HepG2 (cell line): ENCODE measurements around the gene PLPPR2. TPM values are rescaled to one million over a fixed set of nuclear protein-coding genes. Genes with fewer than 3 reads are reported as not detected.

Source experiments
- IRX3 ChIP-seq: sonication (generic); formaldehyde crosslinking; IDR thresholded peaks from 2 replicates; pipeline ENCODE4 v1.8.1; 2023; ENCODE audit warnings: mild to moderate bottlenecking, low read depth, missing genetic modification reagents, borderline replicate concordance
- JDP2 ChIP-seq: sonication (generic); formaldehyde crosslinking; IDR thresholded peaks from 2 replicates; pipeline ENCODE4 v1.8.1; 2022; ENCODE audit warnings: missing genetic modification reagents, borderline replicate concordance
- MED13 ChIP-seq: sonication (generic); formaldehyde crosslinking; IDR thresholded peaks from 2 replicates; pipeline ENCODE4 v1.5.0; 2020; ENCODE audit warnings: missing genetic modification reagents
- MIER2 ChIP-seq: IDR thresholded peaks from 2 replicates; pipeline ENCODE4 v1.6.1; 2016; ENCODE audit warnings: missing biosample characterization, missing genetic modification reagents
- MTA3 ChIP-seq: sonication (generic); formaldehyde crosslinking; IDR thresholded peaks from 2 replicates; pipeline ENCODE4 v1.4.0; 2020; ENCODE audit warnings: missing genetic modification reagents
- RBM39 ChIP-seq: fragments of 200-400 bp; formaldehyde crosslinking; IDR thresholded peaks from one replicate; pipeline ENCODE4 v1.6.1; 2018; ENCODE audit warnings: antibody characterized with exemption, mild to moderate bottlenecking, low read depth, low read length; ENCODE audit not compliant: poor library complexity, severe bottlenecking
- TBX3 ChIP-seq: fragments of 450-650 bp; IDR thresholded peaks from 2 replicates; pipeline ENCODE4 v1.6.1; 2017; ENCODE audit warnings: antibody characterized with exemption, mild to moderate bottlenecking, inconsistent platforms, borderline replicate concordance
- U2AF1 ChIP-seq: fragments of 200-400 bp; formaldehyde crosslinking; optimal IDR thresholded peaks from 2 replicates; pipeline ENCODE3; 2017; ENCODE audit warnings: mild to moderate bottlenecking, low read depth, low read length
- ZNF121 ChIP-seq: sonication (generic); formaldehyde crosslinking; IDR thresholded peaks from 2 replicates; pipeline ENCODE4 v1.5.0; 2020; ENCODE audit warnings: mild to moderate bottlenecking, missing genetic modification reagents
- ZNF550 ChIP-seq: sonication (generic); formaldehyde crosslinking; IDR thresholded peaks from 2 replicates; pipeline ENCODE4 v1.4.0; 2020; ENCODE audit warnings: mild to moderate bottlenecking, missing genetic modification reagents, borderline replicate concordance
- polyA plus RNA-seq, 8 experiments: library from polyadenylated mRNA; depleted of rRNA in 3 of 8; stranded (reverse) in 7 of 8; unstranded in 1 of 8; fragments of >200 nt; fragmentation: Illumina TruSeq in 4 of 8; extraction: Trizol in 4 of 8; gene quantifications; 2 replicates each; pipeline versions ENCODE4 v1.2.1 to v1.2.3, GENCODE V29; 2011 to 2016; ENCODE audit warnings: low read depth in 4 of 8, missing spikeins in 1 of 8, mixed read lengths in 1 of 8; ENCODE audit not compliant: insufficient read depth in 1 of 8
- total RNA-seq, 5 experiments: library from RNA; depleted of rRNA; stranded (reverse); fragments of >200 nt; fragmentation: Illumina TruSeq; extraction: Trizol; gene quantifications; 2 replicates each; pipeline ENCODE4 v1.2.3, GENCODE V29; 2016; ENCODE audit warnings: low read depth in 1 of 5
- TF ChIP-seq, protein P1 (sequence below): sonication (generic); formaldehyde crosslinking; IDR thresholded peaks from 2 replicates; pipeline ENCODE4 v1.5.0; 2020; ENCODE audit warnings: mild to moderate bottlenecking, missing genetic modification reagents, borderline replicate concordance
- TF ChIP-seq, protein P2 (sequence below): sonication (generic); formaldehyde crosslinking; IDR thresholded peaks from 2 replicates; pipeline ENCODE4 v1.4.0; 2020; ENCODE audit warnings: mild to moderate bottlenecking, missing genetic modification reagents
- TF ChIP-seq, protein P3 (sequence below): sonication (generic); formaldehyde crosslinking; IDR thresholded peaks from 2 replicates; pipeline ENCODE4 v1.8.1; 2023; ENCODE audit warnings: mild to moderate bottlenecking, missing genetic modification reagents
- TF ChIP-seq, protein P4 (sequence below): sonication (generic); formaldehyde crosslinking; IDR thresholded peaks from 2 replicates; pipeline ENCODE4 v1.5.0; 2020; ENCODE audit warnings: mild to moderate bottlenecking, missing genetic modification reagents, borderline replicate concordance

PLPPR2 gene
- total and polyA plus RNA-seq, 2 of the 13 experiments (the other 11 are each of a cell fraction or from before 2014, with no cell fraction given), result 1.5 to 2.1 TPM

DNA sequence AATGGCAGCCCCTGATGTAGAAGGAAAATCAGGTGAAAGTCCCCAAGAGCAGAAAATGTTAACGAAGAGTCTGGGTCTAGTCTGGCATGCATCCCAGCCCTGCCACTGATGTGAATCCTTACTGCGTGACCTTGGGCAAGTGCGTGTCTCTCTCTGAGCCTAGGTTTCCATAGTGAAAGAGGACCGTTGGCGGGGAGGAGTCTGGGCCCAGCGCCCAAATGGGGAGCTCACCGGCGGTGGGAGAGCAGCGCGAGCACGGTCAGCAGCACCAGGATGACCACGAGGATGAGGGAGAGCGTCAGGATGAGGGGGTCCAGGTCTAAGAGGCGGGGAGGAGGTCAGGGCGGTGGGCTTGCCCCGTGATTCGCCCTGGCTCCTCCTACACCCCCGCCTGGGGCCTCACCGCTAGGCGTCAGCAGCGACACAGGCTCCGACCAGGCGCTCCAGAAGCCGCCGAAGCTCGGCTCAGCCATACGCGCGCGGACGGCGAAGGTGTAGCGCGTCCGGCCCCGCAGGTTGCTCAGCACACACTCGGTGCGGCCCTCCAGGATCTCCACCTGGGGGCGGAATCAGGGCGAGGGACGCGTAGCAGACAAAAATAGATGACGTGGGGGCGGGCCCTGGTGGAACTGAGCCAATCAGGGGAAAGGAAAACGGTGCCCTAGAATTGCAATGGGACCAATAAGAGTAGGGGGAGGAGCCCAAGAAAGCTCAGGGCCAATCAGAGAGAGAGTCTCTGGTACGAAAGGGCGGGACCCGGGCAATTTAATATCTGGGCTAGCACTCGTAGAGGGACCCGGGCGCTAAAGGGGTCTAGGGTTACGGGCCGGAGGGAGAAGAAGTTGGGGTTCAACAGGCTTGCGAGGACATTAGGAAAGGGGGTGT lies 25.7 kb downstream of the PLPPR2 start (continued):
- TF ChIP-seq, protein P1, sequence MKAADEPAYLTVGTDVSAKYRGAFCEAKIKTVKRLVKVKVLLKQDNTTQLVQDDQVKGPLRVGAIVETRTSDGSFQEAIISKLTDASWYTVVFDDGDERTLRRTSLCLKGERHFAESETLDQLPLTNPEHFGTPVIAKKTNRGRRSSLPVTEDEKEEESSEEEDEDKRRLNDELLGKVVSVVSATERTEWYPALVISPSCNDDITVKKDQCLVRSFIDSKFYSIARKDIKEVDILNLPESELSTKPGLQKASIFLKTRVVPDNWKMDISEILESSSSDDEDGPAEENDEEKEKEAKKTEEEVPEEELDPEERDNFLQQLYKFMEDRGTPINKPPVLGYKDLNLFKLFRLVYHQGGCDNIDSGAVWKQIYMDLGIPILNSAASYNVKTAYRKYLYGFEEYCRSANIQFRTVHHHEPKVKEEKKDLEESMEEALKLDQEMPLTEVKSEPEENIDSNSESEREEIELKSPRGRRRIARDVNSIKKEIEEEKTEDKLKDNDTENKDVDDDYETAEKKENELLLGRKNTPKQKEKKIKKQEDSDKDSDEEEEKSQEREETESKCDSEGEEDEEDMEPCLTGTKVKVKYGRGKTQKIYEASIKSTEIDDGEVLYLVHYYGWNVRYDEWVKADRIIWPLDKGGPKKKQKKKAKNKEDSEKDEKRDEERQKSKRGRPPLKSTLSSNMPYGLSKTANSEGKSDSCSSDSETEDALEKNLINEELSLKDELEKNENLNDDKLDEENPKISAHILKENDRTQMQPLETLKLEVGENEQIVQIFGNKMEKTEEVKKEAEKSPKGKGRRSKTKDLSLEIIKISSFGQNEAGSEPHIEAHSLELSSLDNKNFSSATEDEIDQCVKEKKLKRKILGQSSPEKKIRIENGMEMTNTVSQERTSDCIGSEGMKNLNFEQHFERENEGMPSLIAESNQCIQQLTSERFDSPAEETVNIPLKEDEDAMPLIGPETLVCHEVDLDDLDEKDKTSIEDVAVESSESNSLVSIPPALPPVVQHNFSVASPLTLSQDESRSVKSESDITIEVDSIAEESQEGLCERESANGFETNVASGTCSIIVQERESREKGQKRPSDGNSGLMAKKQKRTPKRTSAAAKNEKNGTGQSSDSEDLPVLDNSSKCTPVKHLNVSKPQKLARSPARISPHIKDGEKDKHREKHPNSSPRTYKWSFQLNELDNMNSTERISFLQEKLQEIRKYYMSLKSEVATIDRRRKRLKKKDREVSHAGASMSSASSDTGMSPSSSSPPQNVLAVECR (CRISPR knock-in tag), result peak; percentile 83
- TF ChIP-seq, protein P2, sequence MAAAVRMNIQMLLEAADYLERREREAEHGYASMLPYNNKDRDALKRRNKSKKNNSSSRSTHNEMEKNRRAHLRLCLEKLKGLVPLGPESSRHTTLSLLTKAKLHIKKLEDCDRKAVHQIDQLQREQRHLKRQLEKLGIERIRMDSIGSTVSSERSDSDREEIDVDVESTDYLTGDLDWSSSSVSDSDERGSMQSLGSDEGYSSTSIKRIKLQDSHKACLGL (CRISPR knock-in tag), result 0 out of 2 replicates have a peak, but pooled peaks have one; percentile 8
- TF ChIP-seq TBX3, result no peak
- TF ChIP-seq, protein P3, sequence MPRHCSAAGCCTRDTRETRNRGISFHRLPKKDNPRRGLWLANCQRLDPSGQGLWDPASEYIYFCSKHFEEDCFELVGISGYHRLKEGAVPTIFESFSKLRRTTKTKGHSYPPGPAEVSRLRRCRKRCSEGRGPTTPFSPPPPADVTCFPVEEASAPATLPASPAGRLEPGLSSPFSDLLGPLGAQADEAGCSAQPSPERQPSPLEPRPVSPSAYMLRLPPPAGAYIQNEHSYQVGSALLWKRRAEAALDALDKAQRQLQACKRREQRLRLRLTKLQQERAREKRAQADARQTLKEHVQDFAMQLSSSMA (CRISPR knock-in tag), result peak; percentile 91
- no peak for TF ChIP-seq MED13 (CRISPR knock-in tag)
- no peak for TF ChIP-seq IRX3 (CRISPR knock-in tag)
- TF ChIP-seq ZNF121 (CRISPR knock-in tag), result 0 out of 2 replicates have a peak, but pooled peaks have one; percentile 8
- peak; percentile 85; the same call in 1 of the 2 replicates for TF ChIP-seq ZNF550 (CRISPR knock-in tag)
- TF ChIP-seq, protein P4, sequence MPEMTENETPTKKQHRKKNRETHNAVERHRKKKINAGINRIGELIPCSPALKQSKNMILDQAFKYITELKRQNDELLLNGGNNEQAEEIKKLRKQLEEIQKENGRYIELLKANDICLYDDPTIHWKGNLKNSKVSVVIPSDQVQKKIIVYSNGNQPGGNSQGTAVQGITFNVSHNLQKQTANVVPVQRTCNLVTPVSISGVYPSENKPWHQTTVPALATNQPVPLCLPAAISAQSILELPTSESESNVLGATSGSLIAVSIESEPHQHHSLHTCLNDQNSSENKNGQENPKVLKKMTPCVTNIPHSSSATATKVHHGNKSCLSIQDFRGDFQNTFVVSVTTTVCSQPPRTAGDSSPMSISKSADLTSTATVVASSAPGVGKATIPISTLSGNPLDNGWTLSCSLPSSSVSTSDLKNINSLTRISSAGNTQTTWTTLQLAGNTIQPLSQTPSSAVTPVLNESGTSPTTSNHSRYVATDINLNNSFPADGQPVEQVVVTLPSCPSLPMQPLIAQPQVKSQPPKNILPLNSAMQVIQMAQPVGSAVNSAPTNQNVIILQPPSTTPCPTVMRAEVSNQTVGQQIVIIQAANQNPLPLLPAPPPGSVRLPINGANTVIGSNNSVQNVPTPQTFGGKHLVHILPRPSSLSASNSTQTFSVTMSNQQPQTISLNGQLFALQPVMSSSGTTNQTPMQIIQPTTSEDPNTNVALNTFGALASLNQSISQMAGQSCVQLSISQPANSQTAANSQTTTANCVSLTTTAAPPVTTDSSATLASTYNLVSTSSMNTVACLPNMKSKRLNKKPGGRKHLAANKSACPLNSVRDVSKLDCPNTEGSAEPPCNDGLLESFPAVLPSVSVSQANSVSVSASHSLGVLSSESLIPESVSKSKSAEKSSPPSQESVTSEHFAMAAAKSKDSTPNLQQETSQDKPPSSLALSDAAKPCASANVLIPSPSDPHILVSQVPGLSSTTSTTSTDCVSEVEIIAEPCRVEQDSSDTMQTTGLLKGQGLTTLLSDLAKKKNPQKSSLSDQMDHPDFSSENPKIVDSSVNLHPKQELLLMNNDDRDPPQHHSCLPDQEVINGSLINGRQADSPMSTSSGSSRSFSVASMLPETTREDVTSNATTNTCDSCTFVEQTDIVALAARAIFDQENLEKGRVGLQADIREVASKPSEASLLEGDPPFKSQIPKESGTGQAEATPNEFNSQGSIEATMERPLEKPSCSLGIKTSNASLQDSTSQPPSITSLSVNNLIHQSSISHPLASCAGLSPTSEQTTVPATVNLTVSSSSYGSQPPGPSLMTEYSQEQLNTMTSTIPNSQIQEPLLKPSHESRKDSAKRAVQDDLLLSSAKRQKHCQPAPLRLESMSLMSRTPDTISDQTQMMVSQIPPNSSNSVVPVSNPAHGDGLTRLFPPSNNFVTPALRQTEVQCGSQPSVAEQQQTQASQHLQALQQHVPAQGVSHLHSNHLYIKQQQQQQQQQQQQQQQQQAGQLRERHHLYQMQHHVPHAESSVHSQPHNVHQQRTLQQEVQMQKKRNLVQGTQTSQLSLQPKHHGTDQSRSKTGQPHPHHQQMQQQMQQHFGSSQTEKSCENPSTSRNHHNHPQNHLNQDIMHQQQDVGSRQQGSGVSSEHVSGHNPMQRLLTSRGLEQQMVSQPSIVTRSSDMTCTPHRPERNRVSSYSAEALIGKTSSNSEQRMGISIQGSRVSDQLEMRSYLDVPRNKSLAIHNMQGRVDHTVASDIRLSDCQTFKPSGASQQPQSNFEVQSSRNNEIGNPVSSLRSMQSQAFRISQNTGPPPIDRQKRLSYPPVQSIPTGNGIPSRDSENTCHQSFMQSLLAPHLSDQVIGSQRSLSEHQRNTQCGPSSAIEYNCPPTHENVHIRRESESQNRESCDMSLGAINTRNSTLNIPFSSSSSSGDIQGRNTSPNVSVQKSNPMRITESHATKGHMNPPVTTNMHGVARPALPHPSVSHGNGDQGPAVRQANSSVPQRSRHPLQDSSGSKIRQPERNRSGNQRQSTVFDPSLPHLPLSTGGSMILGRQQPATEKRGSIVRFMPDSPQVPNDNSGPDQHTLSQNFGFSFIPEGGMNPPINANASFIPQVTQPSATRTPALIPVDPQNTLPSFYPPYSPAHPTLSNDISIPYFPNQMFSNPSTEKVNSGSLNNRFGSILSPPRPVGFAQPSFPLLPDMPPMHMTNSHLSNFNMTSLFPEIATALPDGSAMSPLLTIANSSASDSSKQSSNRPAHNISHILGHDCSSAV (CRISPR knock-in tag), result no peak
- TF ChIP-seq MTA3 (CRISPR knock-in tag), result no peak
- TF ChIP-seq U2AF1, result no peak
- no peak for TF ChIP-seq JDP2 (CRISPR knock-in tag)
- peak; percentile 20; the same call in 1 of the 2 replicates for TF ChIP-seq MIER2
- no peak for TF ChIP-seq RBM39
